HCT116 (cell line): Measurements from ENCODE around the gene RSPH9. TPM values are rescaled to one million over a fixed set of nuclear protein-coding genes. Genes with fewer than 3 reads are reported as not detected.
A peak's percentile ranks its signal among the peaks of the same experiment; 100 is the strongest.

Source experiments
- ATAC-seq: fragments of 200-7000 bp; cut with Tn5 transposase; 2 replicates; pipeline ENCODE4 v1.9.1; 2020; ENCODE audit warnings: mild to moderate bottlenecking, moderate library complexity
- BruUV-seq: library from RNA; stranded (reverse); fragments of 400-500 nt; replicated peaks from 2 replicates; lab custom pipeline; 2021; lab: Mats Ljungman, UMichigan
- CTCF ChIA-PET: fragments of 300-600 bp; sonication (Branson Sonifier 250); formaldehyde crosslinking; loops from one replicate; lab custom pipeline; 2021; ENCODE audit warnings: antibody characterized with exemption; lab: Charles Lee
- POLR2A ChIA-PET: fragments of 300-600, 350-600 bp; sonication (Branson Sonifier 250); formaldehyde crosslinking; loops from one replicate; lab custom pipeline; 2021; ENCODE audit warnings: antibody characterized with exemption; lab: Charles Lee
- RAD21 ChIA-PET, 2 experiments: fragments of 300-600 bp; sonication (Branson Sonifier 250); formaldehyde crosslinking; loops; one replicate each; lab custom pipeline; 2023; ENCODE audit warnings: low total read pairs in 2 of 2; ENCODE audit not compliant: uncharacterized antibody in 2 of 2, unreplicated experiment in 2 of 2, low non-redundant PET in 1 of 2; lab: Charles Lee
- DNase-seq: peaks from one replicate; pipeline ENCODE4 v3.0.0-alpha.2; 2010; ENCODE audit warnings: low read depth, low spot score
- H2AFZ ChIP-seq: fragments of 200-600 bp; shearing (Covaris generic), sonication (generic); 2 replicates; pipeline ENCODE4 v1.6.1; 2017; ENCODE audit warnings: low read depth, mixed run types, mixed read lengths, antibody characterized with exemption, low read length; ENCODE audit not compliant: poor library complexity, severe bottlenecking
- H3K27ac ChIP-seq: 2 replicates; pipeline ENCODE4 v1.5.1; 2012; ENCODE audit warnings: low read depth, low read length
- H3K27me3 ChIP-seq: fragments of 200-600 bp; sonication (generic); 2 replicates; pipeline ENCODE4 v1.6.1; 2016; ENCODE audit warnings: mixed run types, low read length, mixed read lengths; ENCODE audit not compliant: insufficient read depth
- H3K36me3 ChIP-seq, 2 experiments: fragments of 200-500 bp in 1 of 2; fragments of 200-600 bp in 1 of 2; sonication (Bioruptor generic) in 1 of 2; sonication (generic) in 1 of 2; 2 replicates each; pipeline versions ENCODE4 v1.5.1 to v1.6.1; 2014 to 2016; ENCODE audit warnings: low read length in 2 of 2, inconsistent platforms in 1 of 2, mixed read lengths in 1 of 2, mixed run types in 1 of 2; ENCODE audit not compliant: insufficient read depth in 2 of 2, control insufficient read depth in 1 of 2
- H3K4me1 ChIP-seq, 2 experiments: fragments of 200-600 bp in 1 of 2; sonication (generic) in 1 of 2; 2 replicates each; pipeline versions ENCODE4 v1.5.1 to v1.6.1; 2012 to 2017; ENCODE audit warnings: low read length in 2 of 2, inconsistent platforms in 1 of 2, mild to moderate bottlenecking in 1 of 2, mixed read lengths in 1 of 2, mixed run types in 1 of 2, moderate library complexity in 1 of 2; ENCODE audit not compliant: insufficient read depth in 2 of 2, control insufficient read depth in 1 of 2
- H3K4me2 ChIP-seq: fragments of 200-600 bp; sonication (generic); 2 replicates; pipeline ENCODE4 v1.6.1; 2017; ENCODE audit warnings: mixed run types, low read length, mixed read lengths
- H3K4me3 ChIP-seq, 2 experiments: fragments of 200-600 bp in 1 of 2; sonication (generic) in 1 of 2; replicated peaks in 1 of 2; 2 replicates each; pipeline ENCODE4 v1.5.1; 2011 to 2016; ENCODE audit warnings: low read length in 2 of 2, control low read depth in 1 of 2, low read depth in 1 of 2, mild to moderate bottlenecking in 1 of 2, mixed read lengths in 1 of 2, mixed run types in 1 of 2
- H3K79me2 ChIP-seq: fragments of 200-600 bp; sonication (generic); 2 replicates; pipeline ENCODE4 v1.6.1; 2017; ENCODE audit warnings: mild to moderate bottlenecking, mixed run types, low read length, moderate library complexity, mixed read lengths; ENCODE audit not compliant: insufficient read depth
- H3K9ac ChIP-seq: fragments of 200-600 bp; sonication (generic); 2 replicates; pipeline ENCODE4 v1.6.1; 2016; ENCODE audit warnings: low read length, mixed read lengths
- H3K9me2 ChIP-seq: fragments of 200-600 bp; sonication (generic), shearing (Covaris generic); 2 replicates; pipeline ENCODE4 v1.6.1; 2017; ENCODE audit warnings: mixed run types, mild to moderate bottlenecking, moderate library complexity; ENCODE audit not compliant: insufficient read depth
- H3K9me3 ChIP-seq, 2 experiments: fragments of 200-500 bp in 1 of 2; fragments of 200-600 bp in 1 of 2; sonication (Bioruptor generic) in 1 of 2; sonication (generic) in 1 of 2; 2 replicates each; pipeline ENCODE4 v1.6.1; 2014 to 2017; ENCODE audit warnings: low read length in 2 of 2, mixed read lengths in 2 of 2, inconsistent platforms in 1 of 2, low read depth in 1 of 2, mild to moderate bottlenecking in 1 of 2, mixed run types in 1 of 2, moderate library complexity in 1 of 2; ENCODE audit not compliant: control insufficient read depth in 1 of 2, insufficient read depth in 1 of 2
- H4K20me1 ChIP-seq: fragments of 200-600 bp; sonication (generic), shearing (Covaris generic); 2 replicates; pipeline ENCODE4 v1.6.1; 2017; ENCODE audit warnings: mixed run types, mild to moderate bottlenecking, moderate library complexity; ENCODE audit not compliant: insufficient read depth
- CBX3 ChIP-seq: IDR thresholded peaks from 2 replicates; pipeline ENCODE4 v1.6.1; 2012; ENCODE audit warnings: low read depth
- CEBPB ChIP-seq: IDR thresholded peaks from 2 replicates; pipeline ENCODE4 v1.6.1; 2012; ENCODE audit warnings: low read depth
- ELF1 ChIP-seq: IDR thresholded peaks from 2 replicates; pipeline ENCODE4 v1.6.1; 2012; ENCODE audit warnings: low read depth, borderline replicate concordance
- EZH2 ChIP-seq: fragments of 200-600 bp; sonication (generic); IDR thresholded peaks from 2 replicates; pipeline ENCODE4 v1.6.1; 2017; ENCODE audit warnings: antibody characterized with exemption, mixed run types
- EZH2phosphoT487 ChIP-seq: fragments of 200-600 bp; IDR thresholded peaks from 2 replicates; pipeline ENCODE4 v1.6.1; 2018; ENCODE audit warnings: antibody characterized with exemption, borderline replicate concordance
- FOSL1 ChIP-seq: IDR thresholded peaks from 2 replicates; pipeline ENCODE4 v1.6.1; 2012; ENCODE audit warnings: low read depth
- JUND ChIP-seq: IDR thresholded peaks from 2 replicates; pipeline ENCODE4 v1.6.1; 2012
- POLR2A ChIP-seq: IDR thresholded peaks from 2 replicates; pipeline ENCODE4 v1.7.0; 2011; ENCODE audit warnings: borderline replicate concordance; ENCODE audit not compliant: insufficient read depth, insufficient read length; ENCODE audit errors: extremely low read depth
- POLR2AphosphoS5 ChIP-seq: IDR thresholded peaks from 2 replicates; pipeline ENCODE4 v1.6.1; 2011; ENCODE audit warnings: mild to moderate bottlenecking, low read depth, low read length, moderate library complexity
- RAD21 ChIP-seq: IDR thresholded peaks from 2 replicates; pipeline ENCODE4 v1.6.1; 2012; ENCODE audit warnings: low read depth, mild to moderate bottlenecking
- SP1 ChIP-seq: IDR thresholded peaks from 2 replicates; pipeline ENCODE4 v1.6.1; 2012; ENCODE audit warnings: low read depth
- SRF ChIP-seq: IDR thresholded peaks from 2 replicates; pipeline ENCODE4 v1.6.1; 2012; ENCODE audit warnings: low read depth
- ZNF274 ChIP-seq: fragments of 200-500 bp; sonication (Bioruptor generic); IDR thresholded peaks from 2 replicates; pipeline ENCODE4 v1.6.1; 2014; ENCODE audit warnings: mild to moderate bottlenecking, low read depth, low read length, inconsistent platforms
- intact Hi-C: fragments of 100-400 bp; cut with micrococcal nuclease; formaldehyde crosslinking; loops from 2 replicates; pipeline ENCODE4 v1.10.0; 2022
- total RNA-seq: library from RNA; stranded (reverse); gene quantifications from one replicate; pipeline ENCODE4 v1.2.1, GENCODE V29; 2021; ENCODE audit not compliant: unreplicated experiment
- TF ChIP-seq, protein P1 (sequence below), 3 experiments: fragments of 200-600 bp in 1 of 3; sonication (generic) in 1 of 3; IDR thresholded peaks in 2 of 3; conservative IDR thresholded peaks in 1 of 3; 2 replicates each; pipeline ENCODE4 v1.5.1; 2012 to 2017; ENCODE audit warnings: low read depth in 2 of 3, low read length in 2 of 3, antibody characterized with exemption in 1 of 3, borderline replicate concordance in 1 of 3, control low read depth in 1 of 3, mild to moderate bottlenecking in 1 of 3, mixed read lengths in 1 of 3, mixed run types in 1 of 3, moderate library complexity in 1 of 3; ENCODE audit not compliant: insufficient read depth in 1 of 3
- TF ChIP-seq, protein P2 (sequence below): IDR thresholded peaks from 2 replicates; pipeline ENCODE4 v1.6.1; 2012
- TF ChIP-seq, protein P3 (sequence below): IDR thresholded peaks from 2 replicates; pipeline ENCODE4 v1.6.1; 2012
- TF ChIP-seq, protein P4 (sequence below): IDR thresholded peaks from 2 replicates; pipeline ENCODE4 v1.6.1; 2012; ENCODE audit warnings: low read depth
- TF ChIP-seq, protein P5 (sequence below): IDR thresholded peaks from 2 replicates; pipeline ENCODE4 v1.6.1; 2011; ENCODE audit warnings: mild to moderate bottlenecking, low read length, moderate library complexity; ENCODE audit not compliant: insufficient replicate concordance; ENCODE audit errors: extremely low read depth

The RSPH9 gene
- total RNA-seq, 1 experiment from 2014 or later, result not detected

DNA sequence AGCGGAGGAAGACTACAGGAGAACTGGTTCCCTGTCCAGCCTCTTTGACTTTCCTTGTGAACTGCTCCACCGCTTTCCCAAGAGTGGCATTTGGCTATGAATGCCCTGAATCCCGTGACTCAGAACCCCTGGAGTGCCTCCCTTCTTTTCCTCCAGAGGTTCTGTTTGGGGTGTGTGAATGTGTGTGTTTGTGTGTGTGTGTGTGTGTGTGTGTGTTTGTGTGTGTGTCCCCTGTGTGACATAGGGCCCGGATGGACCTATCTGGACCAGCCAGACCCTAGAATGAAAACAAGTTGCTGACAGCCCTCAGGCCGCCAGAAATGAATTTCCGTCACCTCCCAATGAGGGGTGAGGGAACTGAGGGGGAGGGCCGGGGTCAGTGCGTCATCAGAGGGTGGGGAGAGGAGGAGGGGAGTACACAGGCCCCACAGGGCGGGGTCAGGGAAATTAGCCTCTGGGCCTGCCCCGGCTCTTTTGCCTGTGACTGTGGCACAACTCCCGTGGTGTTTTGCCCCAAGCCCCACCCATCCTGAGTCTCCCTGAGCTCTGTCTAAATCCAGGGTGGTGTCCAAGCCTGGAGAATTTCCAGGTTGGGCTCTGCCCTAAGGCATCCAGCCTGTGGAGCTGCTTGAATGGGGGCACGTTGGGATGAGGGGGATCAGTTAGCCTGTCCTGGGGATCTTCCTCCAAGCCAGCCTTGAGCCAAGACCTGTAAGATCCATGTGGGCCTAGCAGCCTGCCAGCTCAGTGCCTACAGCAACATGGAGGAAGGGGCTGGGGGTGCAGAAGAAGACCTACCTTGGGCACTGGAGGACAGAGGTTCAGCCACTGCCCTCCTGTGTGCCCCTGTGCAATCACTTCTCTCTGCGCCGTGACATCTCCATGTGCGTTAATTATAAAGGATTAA is 58.0 kb downstream of the RSPH9 start:
- RAD21 ChIA-PET, result no interaction called here
- H3K36me3 ChIP-seq, result no peaks in the 10 kb centered on the region
- ATAC-seq (peak; percentile 95), DNase-seq (peak; percentile 92)
- CTCF ChIA-PET, result interaction anchor here (1.0 to 1.8 kb wide), 3 partner anchors 22 to 376 kb away, joined by 3 to 6 read pairs (median 6); no protein-coding TSS in a partner anchor
- H3K9me3 ChIP-seq, result no peaks in the 10 kb centered on the region
- POLR2A ChIA-PET, result interaction anchor here (0.9 to 1.2 kb wide), 4 partner anchors 10 to 70 kb away, joined by 3 to 5 read pairs (median 4); no protein-coding TSS in a partner anchor
- H3K4me2 ChIP-seq, result peak overlapping the region; percentile 82
- intact Hi-C loops, result no loop called here
- no peaks in the 10 kb centered on the region for H4K20me1 ChIP-seq
- H3K9ac ChIP-seq, result peak overlapping the region; percentile 56
- H2AFZ ChIP-seq, result peak overlapping the region; percentile 63
- H3K27me3 ChIP-seq, result no peaks in the 10 kb centered on the region
- H3K4me1 ChIP-seq, result peaks cover 36 to 45% of the 10 kb centered on the region in 2 experiments
- peak overlapping the region; percentile 19 to 44 for H3K4me3 ChIP-seq
- H3K9me2 ChIP-seq, result no peaks in the 10 kb centered on the region
- H3K79me2 ChIP-seq, result no peaks in the 10 kb centered on the region
- H3K27ac ChIP-seq, result peak overlapping the region; percentile 64
- no TSS peak for BruUV-seq
- no peak for TF ChIP-seq ELF1
- TF ChIP-seq SRF, result no peak
- TF ChIP-seq, protein P1, sequence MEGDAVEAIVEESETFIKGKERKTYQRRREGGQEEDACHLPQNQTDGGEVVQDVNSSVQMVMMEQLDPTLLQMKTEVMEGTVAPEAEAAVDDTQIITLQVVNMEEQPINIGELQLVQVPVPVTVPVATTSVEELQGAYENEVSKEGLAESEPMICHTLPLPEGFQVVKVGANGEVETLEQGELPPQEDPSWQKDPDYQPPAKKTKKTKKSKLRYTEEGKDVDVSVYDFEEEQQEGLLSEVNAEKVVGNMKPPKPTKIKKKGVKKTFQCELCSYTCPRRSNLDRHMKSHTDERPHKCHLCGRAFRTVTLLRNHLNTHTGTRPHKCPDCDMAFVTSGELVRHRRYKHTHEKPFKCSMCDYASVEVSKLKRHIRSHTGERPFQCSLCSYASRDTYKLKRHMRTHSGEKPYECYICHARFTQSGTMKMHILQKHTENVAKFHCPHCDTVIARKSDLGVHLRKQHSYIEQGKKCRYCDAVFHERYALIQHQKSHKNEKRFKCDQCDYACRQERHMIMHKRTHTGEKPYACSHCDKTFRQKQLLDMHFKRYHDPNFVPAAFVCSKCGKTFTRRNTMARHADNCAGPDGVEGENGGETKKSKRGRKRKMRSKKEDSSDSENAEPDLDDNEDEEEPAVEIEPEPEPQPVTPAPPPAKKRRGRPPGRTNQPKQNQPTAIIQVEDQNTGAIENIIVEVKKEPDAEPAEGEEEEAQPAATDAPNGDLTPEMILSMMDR (IDR thresholded peaks at IDR 0.05 in 2 of 3, conservative IDR thresholded peaks at IDR 0.05 in 1 of 3; ENCODE audit: borderline replicate concordance in 1 of 3, insufficient read depth in 1 of 3, low read depth in 2 of 3, low read length in 2 of 3), result no peak
- TF ChIP-seq POLR2AphosphoS5, result peak; percentile 68
- TF ChIP-seq, protein P2, sequence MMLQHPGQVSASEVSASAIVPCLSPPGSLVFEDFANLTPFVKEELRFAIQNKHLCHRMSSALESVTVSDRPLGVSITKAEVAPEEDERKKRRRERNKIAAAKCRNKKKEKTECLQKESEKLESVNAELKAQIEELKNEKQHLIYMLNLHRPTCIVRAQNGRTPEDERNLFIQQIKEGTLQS, result no peak
- TF ChIP-seq CBX3, result 0 out of 2 replicates have a peak, but pooled peaks have one; percentile 36
- no peak for TF ChIP-seq CEBPB
- TF ChIP-seq EZH2phosphoT487, result no peak
- TF ChIP-seq ZNF274, result no peak
- TF ChIP-seq, protein P3, sequence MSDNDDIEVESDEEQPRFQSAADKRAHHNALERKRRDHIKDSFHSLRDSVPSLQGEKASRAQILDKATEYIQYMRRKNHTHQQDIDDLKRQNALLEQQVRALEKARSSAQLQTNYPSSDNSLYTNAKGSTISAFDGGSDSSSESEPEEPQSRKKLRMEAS, result no peak
- TF ChIP-seq POLR2A, result peak; percentile 53
- TF ChIP-seq, protein P4, sequence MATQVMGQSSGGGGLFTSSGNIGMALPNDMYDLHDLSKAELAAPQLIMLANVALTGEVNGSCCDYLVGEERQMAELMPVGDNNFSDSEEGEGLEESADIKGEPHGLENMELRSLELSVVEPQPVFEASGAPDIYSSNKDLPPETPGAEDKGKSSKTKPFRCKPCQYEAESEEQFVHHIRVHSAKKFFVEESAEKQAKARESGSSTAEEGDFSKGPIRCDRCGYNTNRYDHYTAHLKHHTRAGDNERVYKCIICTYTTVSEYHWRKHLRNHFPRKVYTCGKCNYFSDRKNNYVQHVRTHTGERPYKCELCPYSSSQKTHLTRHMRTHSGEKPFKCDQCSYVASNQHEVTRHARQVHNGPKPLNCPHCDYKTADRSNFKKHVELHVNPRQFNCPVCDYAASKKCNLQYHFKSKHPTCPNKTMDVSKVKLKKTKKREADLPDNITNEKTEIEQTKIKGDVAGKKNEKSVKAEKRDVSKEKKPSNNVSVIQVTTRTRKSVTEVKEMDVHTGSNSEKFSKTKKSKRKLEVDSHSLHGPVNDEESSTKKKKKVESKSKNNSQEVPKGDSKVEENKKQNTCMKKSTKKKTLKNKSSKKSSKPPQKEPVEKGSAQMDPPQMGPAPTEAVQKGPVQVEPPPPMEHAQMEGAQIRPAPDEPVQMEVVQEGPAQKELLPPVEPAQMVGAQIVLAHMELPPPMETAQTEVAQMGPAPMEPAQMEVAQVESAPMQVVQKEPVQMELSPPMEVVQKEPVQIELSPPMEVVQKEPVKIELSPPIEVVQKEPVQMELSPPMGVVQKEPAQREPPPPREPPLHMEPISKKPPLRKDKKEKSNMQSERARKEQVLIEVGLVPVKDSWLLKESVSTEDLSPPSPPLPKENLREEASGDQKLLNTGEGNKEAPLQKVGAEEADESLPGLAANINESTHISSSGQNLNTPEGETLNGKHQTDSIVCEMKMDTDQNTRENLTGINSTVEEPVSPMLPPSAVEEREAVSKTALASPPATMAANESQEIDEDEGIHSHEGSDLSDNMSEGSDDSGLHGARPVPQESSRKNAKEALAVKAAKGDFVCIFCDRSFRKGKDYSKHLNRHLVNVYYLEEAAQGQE, result no peak
- 0 out of 2 replicates have a peak, but pooled peaks have one; percentile 24 for TF ChIP-seq JUND
- TF ChIP-seq SP1, result no peak; the same call in 1 of the 2 replicates
- TF ChIP-seq FOSL1, result peak; percentile 55; the same call in 1 of the 2 replicates
- TF ChIP-seq, protein P5, sequence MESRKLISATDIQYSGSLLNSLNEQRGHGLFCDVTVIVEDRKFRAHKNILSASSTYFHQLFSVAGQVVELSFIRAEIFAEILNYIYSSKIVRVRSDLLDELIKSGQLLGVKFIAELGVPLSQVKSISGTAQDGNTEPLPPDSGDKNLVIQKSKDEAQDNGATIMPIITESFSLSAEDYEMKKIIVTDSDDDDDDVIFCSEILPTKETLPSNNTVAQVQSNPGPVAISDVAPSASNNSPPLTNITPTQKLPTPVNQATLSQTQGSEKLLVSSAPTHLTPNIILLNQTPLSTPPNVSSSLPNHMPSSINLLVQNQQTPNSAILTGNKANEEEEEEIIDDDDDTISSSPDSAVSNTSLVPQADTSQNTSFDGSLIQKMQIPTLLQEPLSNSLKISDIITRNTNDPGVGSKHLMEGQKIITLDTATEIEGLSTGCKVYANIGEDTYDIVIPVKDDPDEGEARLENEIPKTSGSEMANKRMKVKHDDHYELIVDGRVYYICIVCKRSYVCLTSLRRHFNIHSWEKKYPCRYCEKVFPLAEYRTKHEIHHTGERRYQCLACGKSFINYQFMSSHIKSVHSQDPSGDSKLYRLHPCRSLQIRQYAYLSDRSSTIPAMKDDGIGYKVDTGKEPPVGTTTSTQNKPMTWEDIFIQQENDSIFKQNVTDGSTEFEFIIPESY, result no peak
- no peak for TF ChIP-seq RAD21
- TF ChIP-seq EZH2, result no peak
